HepG2 (cell line): ENCODE results near the gene CFAP45. TPM values are rescaled to one million over a fixed set of nuclear protein-coding genes. Genes with fewer than 3 reads are reported as not detected.

Experiments
- ATAC-seq: fragments of 200-7000 bp; cut with Tn5 transposase; 3 replicates; pipeline ENCODE4 v1.9.1; 2020; ENCODE audit warnings: mild to moderate bottlenecking, moderate library complexity
- BruUV-seq: library from RNA; stranded (reverse); fragments of 400-500 nt; replicated peaks from 2 replicates; lab custom pipeline; 2021; lab: Mats Ljungman, UMichigan
- CTCF ChIA-PET: fragments of 300-600 bp; formaldehyde crosslinking; extraction: SDS; loops from one replicate; lab custom pipeline; 2021; ENCODE audit warnings: low total read pairs, inconsistent platforms, low intra/inter-chr PET ratio; lab: Yijun Ruan, JAX
- POLR2A ChIA-PET: fragments of 350-600 bp; sonication (Branson Sonifier 250); formaldehyde crosslinking; loops from one replicate; lab custom pipeline; 2020; ENCODE audit warnings: antibody characterized with exemption, inconsistent platforms; lab: Yijun Ruan, JAX
- DNase-seq: peaks from one replicate; pipeline ENCODE4 v3.0.0-alpha.2; 2015; ENCODE audit warnings: low spot score
- FAIRE-seq: peaks from 3 replicates; lab custom pipeline; 2011; peaks lifted over from hg19 to GRCh38; lab: Jason Lieb, UNC
- H2AFZ ChIP-seq: one replicate; pipeline ENCODE4 v1.6.1; 2011; ENCODE audit warnings: low read length, inconsistent platforms
- H3K27ac ChIP-seq: fragments of 300-600 bp; 3 replicates; pipeline ENCODE4 v1.8.0; 2011; ENCODE audit warnings: mixed run types, mild to moderate bottlenecking, mixed read lengths, low read length, inconsistent platforms; ENCODE audit not compliant: insufficient read depth; ENCODE audit errors: extremely low read length
- H3K27me3 ChIP-seq, 2 experiments: fragments of 200-600 bp in 1 of 2; 2 replicates in 1 of 2; 3 replicates in 1 of 2; pipeline versions ENCODE4 v1.6.0 to v1.8.0; 2011; ENCODE audit warnings: low read length in 2 of 2, mild to moderate bottlenecking in 2 of 2, moderate library complexity in 2 of 2, inconsistent platforms in 1 of 2; ENCODE audit not compliant: insufficient read depth in 2 of 2, control insufficient read depth in 1 of 2
- H3K36me3 ChIP-seq, 2 experiments: fragments of 200-600 bp in 1 of 2; replicated peaks in 1 of 2; 2 replicates in 1 of 2; 3 replicates in 1 of 2; pipeline versions ENCODE4 v1.5.1 to v1.8.0; 2011; ENCODE audit warnings: low read length in 2 of 2, inconsistent platforms in 1 of 2; ENCODE audit not compliant: insufficient read depth in 2 of 2, control insufficient read depth in 1 of 2
- H3K4me1 ChIP-seq: 2 replicates; pipeline ENCODE4 v1.5.1; 2012; ENCODE audit warnings: low read length, inconsistent platforms; ENCODE audit not compliant: insufficient read depth
- H3K4me2 ChIP-seq: 2 replicates; pipeline ENCODE4 v1.6.0; 2011; ENCODE audit warnings: low read depth, low read length, inconsistent platforms
- H3K4me3 ChIP-seq, 3 experiments: fragments of 200-600 bp in 1 of 3; sonication (generic), shearing (Covaris generic) in 1 of 3; replicated peaks in 1 of 3; 2 replicates each; pipeline ENCODE4 v1.5.1; 2011 to 2016; ENCODE audit warnings: low read length in 3 of 3, inconsistent platforms in 2 of 3, low read depth in 2 of 3, mild to moderate bottlenecking in 2 of 3, control low read depth in 1 of 3, mixed read lengths in 1 of 3; ENCODE audit not compliant: insufficient read depth in 1 of 3
- H3K79me2 ChIP-seq: one replicate; pipeline ENCODE4 v1.6.1; 2011; ENCODE audit warnings: low read length, inconsistent platforms; ENCODE audit not compliant: insufficient read depth
- H3K9ac ChIP-seq: 2 replicates; pipeline ENCODE4 v1.6.0; 2011; ENCODE audit warnings: mild to moderate bottlenecking, low read depth, low read length, inconsistent platforms; ENCODE audit not compliant: insufficient read depth
- H3K9me3 ChIP-seq: 2 replicates; pipeline ENCODE4 v1.5.1; 2012; ENCODE audit warnings: mild to moderate bottlenecking, low read length
- H4K20me1 ChIP-seq: 2 replicates; pipeline ENCODE4 v1.6.0; 2011; ENCODE audit warnings: inconsistent platforms, mild to moderate bottlenecking, low read length, moderate library complexity; ENCODE audit not compliant: insufficient read depth
- GZF1 ChIP-seq: sonication (generic); formaldehyde crosslinking; IDR thresholded peaks from 2 replicates; pipeline ENCODE4 v1.5.1; 2020; ENCODE audit warnings: mild to moderate bottlenecking, missing genetic modification reagents
- RERE ChIP-seq: IDR thresholded peaks from 2 replicates; pipeline ENCODE4 v1.6.1; 2016; ENCODE audit warnings: low read depth, missing genetic modification reagents, missing compliant biosample characterization
- TP53 ChIP-seq: sonication (generic); formaldehyde crosslinking; conservative IDR thresholded peaks from 2 replicates; pipeline ENCODE4 v1.4.0; 2020; ENCODE audit warnings: missing genetic modification reagents
- ZFP37 ChIP-seq: sonication (generic); formaldehyde crosslinking; IDR thresholded peaks from 2 replicates; pipeline ENCODE4 v1.4.0; 2020; ENCODE audit warnings: missing genetic modification reagents, borderline replicate concordance
- ZNF709 ChIP-seq: sonication (generic); formaldehyde crosslinking; IDR thresholded peaks from 2 replicates; pipeline ENCODE4 v1.5.0; 2020; ENCODE audit warnings: mild to moderate bottlenecking, missing genetic modification reagents
- WGBS: methylation state at CpG from one replicate; pipeline ENCODE4 v1.1.6; 2017; ENCODE audit warnings: low lambda C conversion rate; 5-methylcytosine and 5-hydroxymethylcytosine counted together
- in situ Hi-C: cut with HindIII; loops from 2 replicates; pipeline ENCODE4 v1.10.0; 2017; ENCODE audit warnings: low pct_unique_long_range_greater_than_20kb; ENCODE audit not compliant: extremely low pct_ligation_motif_present
- intact Hi-C: fragments of 100-400 bp; cut with micrococcal nuclease; formaldehyde crosslinking; loops from one replicate; pipeline ENCODE4 v1.10.0; 2022; ENCODE audit not compliant: unreplicated experiment
- polyA plus RNA-seq, 8 experiments: library from polyadenylated mRNA; depleted of rRNA in 3 of 8; stranded (reverse) in 7 of 8; unstranded in 1 of 8; fragments of >200 nt; fragmentation: Illumina TruSeq in 4 of 8; extraction: Trizol in 4 of 8; gene quantifications; 2 replicates each; pipeline versions ENCODE4 v1.2.1 to v1.2.3, GENCODE V29; 2011 to 2016; ENCODE audit warnings: low read depth in 4 of 8, missing spikeins in 1 of 8, mixed read lengths in 1 of 8; ENCODE audit not compliant: insufficient read depth in 1 of 8
- total RNA-seq, 5 experiments: library from RNA; depleted of rRNA; stranded (reverse); fragments of >200 nt; fragmentation: Illumina TruSeq; extraction: Trizol; gene quantifications; 2 replicates each; pipeline ENCODE4 v1.2.3, GENCODE V29; 2016; ENCODE audit warnings: low read depth in 1 of 5
- TF ChIP-seq, protein P1 (sequence below): sonication (generic); formaldehyde crosslinking; conservative IDR thresholded peaks from 2 replicates; pipeline ENCODE4 v1.8.0; 2022; ENCODE audit warnings: missing genetic modification reagents

The CFAP45 gene
- total and polyA plus RNA-seq, 2 of the 13 experiments (the other 11 are each of a cell fraction or from before 2014, with no cell fraction given): not detected

- WGBS: 27% methylated on average over 11 of the region's 11 CpGs
- no peak for ATAC-seq
These were observed 35.3 kb upstream of the CFAP45 start for GRCh38 chr1:159935305-159935704.

More at GRCh38 chr1:159935305-159935704, 35.3 kb upstream of the CFAP45 start:
- peaks cover 7 to 45% of the 10 kb centered on the region in 2 experiments; a peak in 4 of 5 replicates for H3K27me3 ChIP-seq
- in situ Hi-C loops: loop anchor here (5.0 kb wide), 2 partner anchors 72 to 147 kb away; partner anchors contain the start of gene KCNJ9
- no peak overlapping the region for H2AFZ ChIP-seq
- no peaks in the 10 kb centered on the region for H4K20me1 ChIP-seq
- TF ChIP-seq ZNF709 (no peak), GZF1 (no peak), RERE (CRISPR knock-in tag) (no peak), ZFP37 (CRISPR knock-in tag) (no peak), TP53 (CRISPR knock-in tag) (no peak)
- TF ChIP-seq, protein P1, sequence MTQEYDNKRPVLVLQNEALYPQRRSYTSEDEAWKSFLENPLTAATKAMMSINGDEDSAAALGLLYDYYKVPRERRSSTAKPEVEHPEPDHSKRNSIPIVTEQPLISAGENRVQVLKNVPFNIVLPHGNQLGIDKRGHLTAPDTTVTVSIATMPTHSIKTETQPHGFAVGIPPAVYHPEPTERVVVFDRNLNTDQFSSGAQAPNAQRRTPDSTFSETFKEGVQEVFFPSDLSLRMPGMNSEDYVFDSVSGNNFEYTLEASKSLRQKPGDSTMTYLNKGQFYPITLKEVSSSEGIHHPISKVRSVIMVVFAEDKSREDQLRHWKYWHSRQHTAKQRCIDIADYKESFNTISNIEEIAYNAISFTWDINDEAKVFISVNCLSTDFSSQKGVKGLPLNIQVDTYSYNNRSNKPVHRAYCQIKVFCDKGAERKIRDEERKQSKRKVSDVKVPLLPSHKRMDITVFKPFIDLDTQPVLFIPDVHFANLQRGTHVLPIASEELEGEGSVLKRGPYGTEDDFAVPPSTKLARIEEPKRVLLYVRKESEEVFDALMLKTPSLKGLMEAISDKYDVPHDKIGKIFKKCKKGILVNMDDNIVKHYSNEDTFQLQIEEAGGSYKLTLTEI (CRISPR knock-in tag): no peak
- no peak overlapping the region for H3K4me2 ChIP-seq
- ChIA-PET CTCF (interaction anchor here (1.5 to 2.4 kb wide), 3 partner anchors 72 to 143 kb away, joined by 5 to 57 read pairs (median 6); no protein-coding TSS in a partner anchor), POLR2A (no interaction called here)
- no peak for FAIRE-seq
- H3K9ac ChIP-seq: no peak overlapping the region
- no peak overlapping the region for H3K4me3 ChIP-seq
- H3K9me3 ChIP-seq: no peaks in the 10 kb centered on the region
- intact Hi-C loops: loop anchor here (5.0 kb wide), 2 partner anchors 138 to 142 kb away; no protein-coding TSS in a partner anchor
- H3K79me2 ChIP-seq: no peaks in the 10 kb centered on the region
- no peak for DNase-seq
- H3K36me3 ChIP-seq: no peaks in the 10 kb centered on the region
- H3K27ac ChIP-seq: no peak overlapping the region
- peaks cover 13% of the 10 kb centered on the region for H3K4me1 ChIP-seq
- no TSS peak for BruUV-seq
